Activated CD4-positive, alpha-beta T cell treated with anti-CD3 and anti-CD28 coated beads for 1 hour (primary cell): ENCODE data around the gene MFN2.
"Not testable (repeated sequence)": the region's sequence is repeated elsewhere in the genome, so short reads cannot be mapped to it uniquely, and the experiment has no call there.

Experiments used
- DNase-seq: peaks from one replicate; pipeline ENCODE4 v3.0.0-alpha.2; 2020

MFN2 gene

GRCh38 chr1:11979851-11980675 is at the start of gene MFN2:
Gene MFN2, plus strand, starts transcription at chr1:11980444. Its CDS starts 8,725 bp downstream, at chr1:11989169.
- DNase-seq: peak; percentile 87

GRCh38 chr1:11930571-11931445 is 49.4 kb upstream of the MFN2 start:
- DNase-seq: no peak

DNA sequence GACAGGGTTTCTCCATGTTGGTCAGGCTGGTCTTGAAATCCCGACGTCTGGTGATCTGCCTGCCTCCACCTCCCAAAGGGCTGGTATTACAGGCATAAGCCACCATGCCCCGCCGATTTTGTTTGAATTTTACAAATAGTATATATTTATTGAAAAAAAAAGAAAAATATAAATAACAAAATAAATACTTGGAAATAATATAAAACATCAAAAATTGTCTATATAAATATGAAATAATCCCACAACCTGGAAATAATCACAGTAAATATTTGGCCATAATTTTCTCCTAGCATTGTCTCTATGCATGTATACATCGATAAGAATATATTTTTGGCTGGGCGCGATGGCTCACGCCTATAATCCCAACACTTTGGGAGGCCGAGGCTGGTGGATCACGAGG is 48.4 kb upstream of the MFN2 start:
- no peak for DNase-seq

GRCh38 chr1:11934302-11935056 is 45.8 kb upstream of the MFN2 start, which contains the start of gene PLOD1:
Gene PLOD1, plus strand, starts transcription at chr1:11934717. Its CDS starts 63 bp downstream, at chr1:11934780.
- DNase-seq: peak; percentile 75

DNA sequence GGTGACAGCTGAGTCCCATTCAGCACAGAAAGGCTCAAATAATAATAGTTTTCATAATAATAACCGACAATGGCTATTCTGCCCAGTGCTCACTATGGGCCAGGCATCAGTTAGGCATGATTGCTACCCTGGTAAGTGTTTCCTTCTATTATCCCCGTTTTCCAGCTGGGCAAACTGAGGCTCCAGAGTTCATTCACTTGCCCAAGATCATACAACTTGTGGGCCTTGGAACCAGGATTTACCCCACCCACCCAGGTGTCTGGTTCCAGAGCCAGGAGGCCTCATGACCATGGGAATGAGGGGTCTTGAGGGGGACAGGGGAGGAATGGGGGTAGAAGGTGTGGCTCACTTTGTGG is 45.2 kb upstream of the MFN2 start:
- DNase-seq: no peak

DNA sequence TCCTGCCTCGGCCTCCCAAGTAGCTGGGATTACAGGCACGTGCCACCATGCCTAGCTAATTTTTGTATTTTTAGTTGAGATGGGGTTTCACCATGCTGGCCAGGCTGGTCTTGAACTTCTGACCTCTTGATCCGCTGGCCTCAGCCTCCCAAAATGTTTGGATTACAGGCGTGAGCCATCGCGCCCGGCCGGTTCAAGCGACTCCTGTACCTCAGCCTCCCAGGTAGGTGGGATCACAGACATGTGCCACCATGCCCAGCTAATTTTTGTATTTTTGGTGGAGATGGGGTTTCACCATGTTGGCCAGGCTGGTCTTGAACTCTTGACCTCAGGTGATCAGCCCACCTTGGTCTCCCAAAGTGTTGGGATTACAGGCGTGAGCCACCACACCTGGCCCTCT is 44.5 kb upstream of the MFN2 start:
- DNase-seq: not testable (repeated sequence)

GRCh38 chr1:11938722-11939526 is 41.3 kb upstream of the MFN2 start:
- DNase-seq: no peak

DNA sequence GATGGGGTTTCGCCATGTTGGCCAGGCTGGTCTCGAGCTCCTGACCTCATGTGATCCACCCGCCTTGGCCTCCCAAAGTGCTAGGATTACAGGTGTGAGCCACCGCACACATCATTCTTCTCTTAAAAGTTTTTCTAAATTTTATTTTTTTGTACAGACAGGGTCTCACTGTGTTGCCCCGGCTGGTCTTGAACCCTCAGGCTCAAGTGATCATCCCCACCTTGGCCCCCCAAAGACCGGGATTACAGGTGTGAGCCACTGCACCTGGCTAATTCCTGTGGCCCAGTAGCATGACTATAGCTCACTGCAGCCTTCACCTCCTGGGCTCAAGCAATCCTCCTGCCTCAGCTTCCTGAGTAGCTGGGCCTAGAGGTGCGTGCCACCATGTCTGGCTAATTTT is 40.5 kb upstream of the MFN2 start:
- not testable (repeated sequence) for DNase-seq

DNA sequence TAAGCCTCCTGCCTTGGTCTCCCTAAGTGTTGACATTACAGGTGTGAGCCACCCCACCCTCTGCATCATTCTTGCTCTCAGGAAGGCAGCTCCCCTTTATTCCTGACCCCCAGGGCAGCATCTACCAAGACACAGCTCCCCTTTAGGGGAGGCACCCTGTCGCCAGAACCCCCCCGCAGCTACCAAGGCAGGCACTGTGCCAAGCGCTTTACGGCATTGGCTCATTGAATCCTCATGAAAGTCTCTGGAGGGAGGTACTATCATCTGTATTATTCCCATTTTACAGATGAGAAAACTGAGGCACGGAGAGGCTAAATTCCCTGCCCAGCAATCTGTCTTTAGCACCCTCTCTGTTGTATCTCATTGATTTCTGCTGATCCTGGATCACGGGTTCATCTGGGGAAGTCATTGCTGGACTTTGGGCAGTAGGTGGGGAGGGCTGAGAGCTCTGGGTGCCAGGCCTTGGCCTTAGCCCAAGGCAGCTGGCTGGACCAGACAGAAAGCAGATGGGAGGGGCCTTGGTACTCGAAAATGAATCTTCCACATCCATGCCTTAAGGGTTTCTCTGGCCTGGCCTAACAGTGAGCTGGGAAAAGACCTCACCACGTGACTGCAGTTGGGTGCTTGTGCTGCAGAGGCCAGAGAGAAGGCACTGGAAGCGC is 39.9 kb upstream of the MFN2 start:
- DNase-seq: no peak

GRCh38 chr1:11942280-11942679 is 38.0 kb upstream of the MFN2 start:
- DNase-seq: no peak

- DNase-seq: no peak
Observed at GRCh38 chr1:11943619-11944018, 36.6 kb upstream of the MFN2 start.

- no peak for DNase-seq
Observed at GRCh38 chr1:11944358-11944931, 35.8 kb upstream of the MFN2 start.

DNA sequence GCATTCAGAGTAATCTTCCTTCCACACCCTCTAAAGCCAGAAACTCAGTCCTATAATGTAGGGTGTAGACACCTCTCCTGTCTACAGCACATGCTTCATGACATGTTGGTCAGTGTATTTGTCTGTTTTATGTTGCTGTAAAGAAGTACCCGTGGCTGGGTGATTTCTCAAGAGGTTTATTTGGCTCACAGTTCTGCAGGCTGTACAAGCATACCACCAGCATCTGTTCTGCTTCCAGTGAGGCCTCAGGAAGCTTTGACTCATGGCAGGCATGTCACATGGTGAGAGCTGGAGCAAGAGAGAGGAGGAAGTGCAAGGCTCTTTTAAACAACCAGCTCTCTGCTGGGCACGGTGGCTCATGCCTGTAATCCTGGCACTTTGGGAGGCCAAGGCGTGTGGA is 33.6 kb upstream of the MFN2 start:
- no peak for DNase-seq

- DNase-seq: no peak
Observed at GRCh38 chr1:11948822-11949458, 31.3 kb upstream of the MFN2 start.

GRCh38 chr1:11951901-11952300 is 28.3 kb upstream of the MFN2 start:
- DNase-seq: no peak

DNA sequence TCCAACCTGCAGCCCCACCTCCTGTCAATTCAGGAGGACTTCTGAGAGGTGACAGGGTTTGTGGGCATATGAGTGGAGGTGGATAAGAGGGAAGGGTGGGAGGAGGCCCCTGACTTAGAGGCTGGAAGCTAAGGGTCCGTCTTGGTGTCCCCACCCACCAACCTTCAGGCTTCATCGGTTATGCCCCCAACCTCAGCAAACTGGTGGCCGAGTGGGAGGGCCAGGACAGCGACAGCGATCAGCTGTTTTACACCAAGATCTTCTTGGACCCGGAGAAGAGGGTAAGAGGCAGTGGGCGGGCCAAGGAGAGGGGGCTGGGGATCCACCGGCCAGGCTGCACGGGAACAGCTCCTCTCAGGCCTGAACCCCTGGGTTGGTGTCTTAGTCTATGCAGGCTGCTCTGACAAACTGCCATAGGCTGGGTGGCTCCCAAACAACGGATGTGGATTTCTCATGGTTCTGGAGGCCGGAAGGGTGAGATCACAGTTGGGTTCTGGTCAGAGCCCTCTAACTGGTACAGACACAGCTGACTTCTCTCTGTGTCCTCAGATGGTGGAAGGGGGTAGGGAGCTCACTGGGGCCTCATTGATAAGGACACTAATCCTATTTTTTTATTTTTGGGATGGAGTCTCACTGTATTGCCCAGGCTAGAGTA is 27.7 kb upstream of the MFN2 start:
- no peak for DNase-seq

GRCh38 chr1:11955221-11955620 is 25.0 kb upstream of the MFN2 start:
- no peak for DNase-seq

DNA sequence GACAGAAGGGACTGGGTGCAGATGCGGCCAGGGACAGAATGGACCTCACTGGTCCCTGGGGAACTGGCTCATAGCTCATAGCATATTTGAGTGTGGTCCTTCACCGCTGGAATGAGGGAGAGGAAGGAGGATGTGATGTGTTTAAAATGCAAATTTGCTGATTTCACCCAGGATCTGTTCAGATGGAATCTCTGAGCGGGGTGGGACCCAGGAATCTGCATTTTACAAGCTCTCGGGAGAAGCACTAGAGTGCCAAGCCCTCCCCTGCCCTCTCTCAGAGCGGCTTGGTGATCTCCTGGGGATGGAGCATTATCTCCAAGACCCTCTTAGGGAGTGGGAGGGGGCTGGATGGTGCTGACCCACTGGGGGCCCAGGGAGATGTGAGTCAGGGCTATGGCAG is 22.8 kb upstream of the MFN2 start:
- no peak for DNase-seq

DNA sequence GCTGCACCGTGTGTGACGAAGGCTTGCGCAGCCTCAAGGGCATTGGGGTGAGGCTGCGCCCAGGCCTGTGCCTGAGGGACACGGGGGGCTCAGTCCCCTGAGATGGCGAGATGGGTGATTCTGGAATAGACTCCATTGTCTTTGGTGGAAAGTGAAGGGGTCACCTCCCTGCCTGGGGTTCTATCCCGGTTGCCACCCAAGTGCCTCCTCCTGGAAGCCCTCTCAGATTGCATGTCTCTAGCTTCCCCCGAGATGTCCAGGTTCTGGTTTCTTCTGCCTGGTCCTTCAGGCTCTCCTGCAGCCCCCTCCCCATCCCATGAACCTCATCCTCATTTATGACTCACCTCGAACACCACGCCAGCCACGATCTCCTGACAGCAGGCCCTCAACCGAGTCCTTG is 22.3 kb upstream of the MFN2 start:
- no peak for DNase-seq

- no peak for DNase-seq
Observed at GRCh38 chr1:11960276-11960675, 20.0 kb upstream of the MFN2 start.
